DND-41 (cell line): Measurements from ENCODE around the gene SPSB4.

Source experiments
- ATAC-seq: fragments of 200-7000 bp; cut with Tn5 transposase; 3 replicates; pipeline ENCODE4 v1.9.1; 2021; ENCODE audit warnings: low read depth; ENCODE audit not compliant: insufficient read depth
- DNase-seq: peaks from one replicate; pipeline ENCODE4 v3.0.0-alpha.2; 2020
- H2AFZ ChIP-seq: 2 replicates; pipeline ENCODE4 v1.6.0; 2012; ENCODE audit warnings: low read depth, low read length
- H3K27ac ChIP-seq: 2 replicates; pipeline ENCODE4 v1.5.1; 2012; ENCODE audit warnings: low read length, inconsistent platforms
- H3K27me3 ChIP-seq: fragments of 200-600 bp; sonication (generic); 2 replicates; pipeline ENCODE4 v1.6.0; 2012; ENCODE audit warnings: low read length, mild to moderate bottlenecking, inconsistent platforms; ENCODE audit not compliant: insufficient read depth, poor library complexity
- H3K36me3 ChIP-seq: 2 replicates; pipeline ENCODE4 v1.5.1; 2012; ENCODE audit warnings: low read length, inconsistent platforms; ENCODE audit not compliant: insufficient read depth
- H3K4me1 ChIP-seq: 2 replicates; pipeline ENCODE4 v1.5.1; 2012; ENCODE audit warnings: mild to moderate bottlenecking, low read length; ENCODE audit not compliant: insufficient read depth
- H3K4me2 ChIP-seq: 2 replicates; pipeline ENCODE4 v1.6.0; 2012; ENCODE audit warnings: mild to moderate bottlenecking, moderate library complexity, low read length, inconsistent platforms; ENCODE audit not compliant: insufficient read depth
- H3K4me3 ChIP-seq, 2 experiments: fragments of 200-600 bp in 1 of 2; shearing (Covaris generic) in 1 of 2; 2 replicates each; pipeline ENCODE4 v1.5.1; 2012 to 2016; ENCODE audit warnings: inconsistent platforms in 2 of 2, low read length in 2 of 2, mild to moderate bottlenecking in 2 of 2, low read depth in 1 of 2, moderate library complexity in 1 of 2
- H3K79me2 ChIP-seq: 2 replicates; pipeline ENCODE4 v1.6.0; 2012; ENCODE audit warnings: low read length, inconsistent platforms; ENCODE audit not compliant: insufficient read depth
- H3K9ac ChIP-seq: 2 replicates; pipeline ENCODE4 v1.6.0; 2012; ENCODE audit warnings: low read depth, mild to moderate bottlenecking, inconsistent platforms, low read length, moderate library complexity
- H3K9me3 ChIP-seq: 2 replicates; pipeline ENCODE4 v1.5.1; 2012; ENCODE audit warnings: low read length, moderate library complexity, mild to moderate bottlenecking, inconsistent platforms; ENCODE audit not compliant: insufficient read depth, severe bottlenecking
- H4K20me1 ChIP-seq: 2 replicates; pipeline ENCODE4 v1.6.0; 2012; ENCODE audit warnings: low read length; ENCODE audit not compliant: insufficient read depth
- CTCF ChIP-seq: IDR thresholded peaks from 2 replicates; pipeline ENCODE4 v1.5.1; 2012; ENCODE audit warnings: borderline replicate concordance, low read length, moderate library complexity, mild to moderate bottlenecking; ENCODE audit not compliant: poor library complexity, severe bottlenecking; ENCODE audit errors: extremely low read depth
- EZH2 ChIP-seq: IDR thresholded peaks from 3 replicates; pipeline ENCODE4 v1.6.1; 2012; ENCODE audit warnings: borderline replicate concordance, low read depth, mild to moderate bottlenecking, moderate library complexity, low read length, inconsistent platforms; ENCODE audit not compliant: severe bottlenecking

The SPSB4 gene

DNA sequence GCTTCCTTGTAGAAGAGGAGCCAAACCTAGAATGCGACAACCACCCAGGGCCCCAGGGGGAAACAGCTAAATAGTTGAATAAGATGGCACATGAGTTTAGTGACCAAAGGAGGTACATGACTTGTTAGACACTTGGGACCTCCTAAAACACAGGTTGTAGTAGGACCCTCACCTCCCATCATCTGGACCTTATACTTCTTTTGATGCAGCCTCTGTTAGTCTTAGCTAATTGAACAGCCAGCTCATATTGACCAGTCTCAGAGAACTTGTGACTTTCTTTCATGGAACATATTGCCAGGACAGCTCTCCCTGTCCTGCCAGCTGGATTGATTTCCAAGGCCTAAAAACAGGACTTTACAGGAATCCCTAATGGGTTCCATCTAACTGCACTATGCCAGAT, 45.0 kb downstream of the SPSB4 start:
- H3K9ac ChIP-seq, result no peak overlapping the region
- no peak overlapping the region for H3K4me3 ChIP-seq
- H3K79me2 ChIP-seq, result peaks cover 3% of the 10 kb centered on the region
- no peaks in the 10 kb centered on the region for H3K4me1 ChIP-seq
- H2AFZ ChIP-seq, result no peak overlapping the region
- H3K4me2 ChIP-seq, result no peak overlapping the region
- no peaks in the 10 kb centered on the region for H3K27me3 ChIP-seq
- no peak overlapping the region for H3K27ac ChIP-seq
- TF ChIP-seq EZH2 (no peak), CTCF (no peak)
- no peak for ATAC-seq
- peaks cover 15% of the 10 kb centered on the region for H3K36me3 ChIP-seq
- no peaks in the 10 kb centered on the region for H3K9me3 ChIP-seq
- H4K20me1 ChIP-seq, result peaks cover 14% of the 10 kb centered on the region
- no peak for DNase-seq

DNA sequence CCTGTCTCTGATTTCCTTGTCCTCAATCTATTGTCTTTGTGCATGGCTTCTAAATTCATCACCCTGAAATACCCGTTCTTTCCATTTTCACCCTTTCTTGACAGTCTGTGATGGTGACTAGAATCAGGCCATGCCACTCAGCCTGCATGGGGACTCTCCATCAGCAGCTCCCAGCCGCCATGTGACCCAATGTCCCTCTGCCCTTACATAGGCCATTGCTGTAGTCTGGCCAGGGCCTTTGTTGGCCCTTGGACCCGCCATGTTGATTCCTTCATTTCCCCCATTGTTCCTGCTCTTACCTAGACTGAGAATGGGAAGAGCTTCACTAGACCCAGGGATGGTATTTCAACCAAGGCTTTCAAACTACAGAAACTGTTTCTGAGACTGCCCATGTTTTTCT, 45.8 kb downstream of the SPSB4 start:
- H3K27ac ChIP-seq, result no peak overlapping the region
- no peak for DNase-seq
- H3K4me1 ChIP-seq, result no peaks in the 10 kb centered on the region
- H3K9me3 ChIP-seq, result no peaks in the 10 kb centered on the region
- no peak overlapping the region for H3K4me3 ChIP-seq
- H2AFZ ChIP-seq, result no peak overlapping the region
- ATAC-seq, result no peak
- no peak overlapping the region for H3K4me2 ChIP-seq
- peaks cover 13% of the 10 kb centered on the region for H3K36me3 ChIP-seq
- no peak overlapping the region for H3K9ac ChIP-seq
- H3K27me3 ChIP-seq, result no peaks in the 10 kb centered on the region
- H3K79me2 ChIP-seq, result peaks cover 3% of the 10 kb centered on the region
- TF ChIP-seq EZH2 (no peak), CTCF (no peak)
- peaks cover 10% of the 10 kb centered on the region for H4K20me1 ChIP-seq

DNA sequence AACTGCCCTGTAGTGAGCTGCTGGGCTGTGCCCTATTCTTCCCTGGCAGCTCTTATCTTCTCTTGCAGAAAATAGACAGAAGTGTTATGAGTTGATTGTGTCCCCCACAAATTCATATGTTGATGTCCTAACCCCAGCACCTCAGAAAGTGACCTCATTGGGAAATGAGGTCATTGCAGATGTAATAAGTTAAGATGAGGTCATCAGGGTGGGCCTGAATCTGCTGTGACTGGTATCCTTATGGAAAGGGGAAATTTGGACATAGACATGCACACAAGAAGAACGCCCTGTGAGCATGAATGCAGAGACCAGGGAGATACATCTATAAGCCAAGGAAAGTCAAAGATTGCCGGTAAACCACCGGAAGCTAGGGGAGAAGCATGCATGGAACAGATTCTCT, 49.0 kb downstream of the SPSB4 start:
- TF ChIP-seq CTCF (no peak), EZH2 (no peak)
- H3K4me3 ChIP-seq, result no peak overlapping the region
- ATAC-seq, result no peak

More for the DNA sequence above, 49.0 kb downstream of the SPSB4 start:
- Histone ChIP-seq H3K9ac (no peak overlapping the region), H3K4me1 (no peaks in the 10 kb centered on the region), H3K79me2 (peaks cover 3% of the 10 kb centered on the region), H3K9me3 (no peaks in the 10 kb centered on the region), H2AFZ (no peak overlapping the region), H3K27me3 (no peaks in the 10 kb centered on the region), H3K4me2 (no peak overlapping the region), H3K27ac (no peak overlapping the region), H4K20me1 (peaks cover 7% of the 10 kb centered on the region), H3K36me3 (peaks cover 22% of the 10 kb centered on the region)
- no peak for DNase-seq
